ENCODE measurements around the gene TRIP13.
"Not testable (repeated sequence)": the region's sequence is repeated elsewhere in the genome, so short reads cannot be mapped to it uniquely, and the experiment has no call there.

TRIP13 gene

GRCh38 chr5:921456-922435 lies 29.1 kb downstream of the TRIP13 start:
- DNase-seq: no peak

- no peak for DNase-seq
Measured at GRCh38 chr5:922436-923280, 30.0 kb downstream of the TRIP13 start.

GRCh38 chr5:923281-923873 lies 30.7 kb downstream of the TRIP13 start:
- peak; percentile 79 for DNase-seq

GRCh38 chr5:926417-927171 lies 33.9 kb downstream of the TRIP13 start:
- DNase-seq: peak; percentile 19

- no peak for DNase-seq
Measured at GRCh38 chr5:927172-928015, 34.7 kb downstream of the TRIP13 start.

GRCh38 chr5:929182-929581 lies 36.5 kb downstream of the TRIP13 start:
- not testable (repeated sequence) for DNase-seq

- no peak for DNase-seq
Measured at GRCh38 chr5:929596-929995, 36.9 kb downstream of the TRIP13 start.

GRCh38 chr5:930866-931265 lies 38.2 kb downstream of the TRIP13 start:
- DNase-seq: no peak

- no peak for DNase-seq
Measured at GRCh38 chr5:931570-932145, 39.0 kb downstream of the TRIP13 start.

- no peak for DNase-seq
Measured at GRCh38 chr5:932151-932627, 39.5 kb downstream of the TRIP13 start.

- no peak for DNase-seq
Measured at GRCh38 chr5:932628-933250, 40.1 kb downstream of the TRIP13 start.

GRCh38 chr5:933251-933861 lies 40.7 kb downstream of the TRIP13 start:
- DNase-seq: no peak

- DNase-seq: not testable (repeated sequence)
Measured at GRCh38 chr5:933951-934350, 41.3 kb downstream of the TRIP13 start.

GRCh38 chr5:934381-934967 lies 41.8 kb downstream of the TRIP13 start:
- not testable (repeated sequence) for DNase-seq

- DNase-seq: no peak
Measured at GRCh38 chr5:935510-936084, 42.9 kb downstream of the TRIP13 start.

GRCh38 chr5:936149-937144 lies 43.8 kb downstream of the TRIP13 start:
- no peak for DNase-seq

GRCh38 chr5:937151-937924 lies 44.7 kb downstream of the TRIP13 start:
- no peak for DNase-seq

All from suppressor macrophage treated with lipopolysaccharide for 4 hours (primary cell).